HG03135 (cell line): Measurements from ENCODE around the gene CHAC1.
"Not testable (repeated sequence)": the region's sequence is repeated elsewhere in the genome, so short reads cannot be mapped to it uniquely, and the experiment has no call there.

Experiments used
- ATAC-seq: cut with Tn5 transposase; IDR thresholded peaks from one replicate; pipeline ENCODE4 v1.9.1; 2021; ENCODE audit warnings: mild to moderate bottlenecking, moderate library complexity; ENCODE audit not compliant: unreplicated experiment

CHAC1 gene

DNA sequence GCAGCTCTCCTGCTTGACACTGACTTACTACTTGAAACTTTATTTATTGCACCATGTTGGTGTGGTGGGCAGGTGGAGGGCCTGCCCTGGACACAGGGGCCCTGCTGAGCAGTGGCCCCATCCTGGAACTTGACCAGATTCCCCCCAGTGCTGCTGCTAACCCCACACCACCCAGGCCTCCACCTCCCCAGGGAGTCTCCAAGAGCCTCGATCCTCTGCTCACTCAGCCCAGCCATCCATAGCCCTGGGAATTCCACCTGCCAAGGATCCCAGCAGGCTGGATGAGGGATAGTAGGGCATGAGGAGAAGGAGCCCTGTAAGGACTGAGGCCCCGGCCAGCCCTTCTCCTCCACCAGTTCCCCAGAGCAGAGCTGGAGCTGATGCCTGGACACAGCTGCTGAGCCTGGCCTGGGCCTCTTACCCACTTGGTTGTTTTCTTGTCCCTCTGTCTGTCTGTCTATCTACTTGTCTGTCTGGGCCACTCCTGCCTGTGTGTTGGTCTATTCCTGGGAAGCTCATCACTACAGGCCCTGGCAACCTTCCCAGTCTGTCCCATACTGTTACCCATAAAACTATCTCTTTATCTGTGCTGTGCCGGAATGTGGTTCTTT is 2.8 kb downstream of the CHAC1 start:
- ATAC-seq, result no peak

DNA sequence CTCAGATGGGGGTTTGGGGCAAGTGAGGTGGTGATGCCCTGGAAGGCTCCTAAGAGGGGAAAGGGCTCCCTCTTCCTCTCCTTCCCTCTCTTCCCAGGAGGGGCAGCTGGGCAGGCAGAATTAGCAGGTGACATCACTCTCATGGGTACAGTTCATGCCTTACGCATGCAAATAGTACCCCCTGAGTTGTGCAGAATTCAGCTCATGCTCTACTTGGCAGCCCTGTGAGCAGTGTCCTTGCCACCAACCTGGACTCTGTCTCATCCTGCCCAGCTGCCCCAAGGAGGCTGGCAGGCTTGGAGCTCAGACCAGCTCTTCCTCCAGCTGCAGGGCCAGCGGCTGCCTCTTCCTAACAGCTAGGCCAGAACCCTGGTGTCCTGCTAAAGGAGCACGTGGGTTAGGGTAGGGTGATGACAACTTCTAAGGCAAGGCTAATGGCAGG is 3.3 kb downstream of the CHAC1 start:
- ATAC-seq, result no peak

DNA sequence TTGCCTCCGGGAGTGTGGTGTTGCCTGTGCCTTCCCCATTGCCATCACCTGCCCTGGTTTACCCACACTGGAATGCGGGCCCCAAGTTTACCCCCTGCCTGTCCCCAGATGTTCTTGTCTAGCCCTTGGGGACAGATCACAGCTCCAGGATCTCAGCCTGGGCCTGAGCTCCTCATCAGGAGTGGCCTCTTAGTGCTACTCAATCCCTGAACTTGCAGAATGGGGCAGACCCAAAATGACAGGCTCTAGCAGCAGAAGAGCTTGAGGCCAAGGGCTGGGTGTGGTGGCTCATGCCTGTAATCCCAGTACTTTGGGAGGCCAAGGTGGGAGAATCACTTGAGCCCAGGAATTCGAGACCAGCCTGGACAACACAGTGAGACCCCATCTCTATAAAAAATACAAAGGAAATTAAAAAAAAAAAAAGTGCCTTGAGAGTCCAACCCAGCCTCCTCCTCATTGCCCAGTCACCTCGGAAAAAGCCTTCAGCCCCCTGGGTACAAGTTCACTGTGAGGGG is 3.8 kb downstream of the CHAC1 start:
- ATAC-seq, result no peak

DNA sequence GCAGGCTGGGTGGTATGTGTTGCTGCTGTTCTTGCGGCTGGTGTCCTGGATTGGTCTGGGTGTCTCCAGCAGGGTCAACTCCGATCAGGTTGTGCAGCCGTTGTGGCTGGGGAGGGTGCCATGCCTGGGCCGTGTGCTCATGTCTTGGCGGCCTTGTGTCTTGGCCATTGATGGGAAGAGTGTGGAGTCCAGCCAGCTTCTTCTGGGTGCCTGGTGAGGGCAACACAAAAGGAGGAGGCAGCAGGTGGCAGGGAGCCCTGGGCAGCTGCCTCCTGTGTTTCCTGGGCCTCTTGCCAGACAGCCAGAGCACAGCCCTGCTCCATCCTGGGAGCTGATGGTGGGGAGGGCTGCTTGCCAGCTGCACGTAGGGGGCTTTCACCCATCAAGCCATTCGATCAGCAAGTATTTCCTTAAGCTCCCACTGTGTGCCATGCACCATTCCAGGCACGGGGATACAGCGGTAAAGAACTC is 4.3 kb downstream of the CHAC1 start:
- no peak for ATAC-seq

DNA sequence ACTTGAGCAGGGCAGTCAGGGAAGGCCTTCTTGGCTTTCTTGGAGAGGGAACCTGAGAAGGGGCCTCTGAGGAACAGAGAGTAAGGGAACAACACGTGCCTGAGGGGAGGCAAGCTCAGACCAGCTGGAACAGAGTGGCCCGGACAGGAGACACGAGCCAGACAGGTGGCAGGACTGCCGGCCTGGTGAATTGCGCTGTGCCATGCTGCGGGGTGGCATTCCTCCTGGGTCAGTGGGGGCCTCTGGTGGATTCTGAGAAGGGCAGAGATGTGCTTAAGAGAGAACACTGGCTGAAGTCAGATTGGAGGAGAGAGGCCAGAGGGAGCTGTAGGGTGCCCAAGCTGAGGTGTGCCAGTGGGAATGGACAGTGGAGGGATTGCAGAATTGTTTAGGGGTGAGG is 4.9 kb downstream of the CHAC1 start:
- no peak for ATAC-seq

DNA sequence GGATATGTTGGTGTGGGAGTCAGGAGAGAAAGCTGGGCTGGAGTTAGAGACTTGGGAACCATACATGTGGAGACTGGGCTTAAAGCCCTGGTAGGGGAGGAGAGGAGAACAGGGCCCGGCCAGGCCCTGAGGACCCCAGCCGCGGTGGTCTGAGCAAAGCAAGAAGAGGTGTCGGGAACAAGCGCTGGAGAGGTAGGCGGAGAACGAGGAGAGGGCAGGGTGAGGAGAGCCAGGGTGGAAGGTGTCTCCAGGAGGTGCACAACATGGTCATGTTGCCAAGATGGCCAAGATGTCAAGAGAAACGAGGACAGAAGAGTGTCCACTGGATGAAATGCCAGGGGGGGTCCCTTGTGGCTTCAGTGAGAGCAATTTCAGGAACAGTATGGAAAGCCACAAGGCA is 5.5 kb downstream of the CHAC1 start:
- no peak for ATAC-seq

DNA sequence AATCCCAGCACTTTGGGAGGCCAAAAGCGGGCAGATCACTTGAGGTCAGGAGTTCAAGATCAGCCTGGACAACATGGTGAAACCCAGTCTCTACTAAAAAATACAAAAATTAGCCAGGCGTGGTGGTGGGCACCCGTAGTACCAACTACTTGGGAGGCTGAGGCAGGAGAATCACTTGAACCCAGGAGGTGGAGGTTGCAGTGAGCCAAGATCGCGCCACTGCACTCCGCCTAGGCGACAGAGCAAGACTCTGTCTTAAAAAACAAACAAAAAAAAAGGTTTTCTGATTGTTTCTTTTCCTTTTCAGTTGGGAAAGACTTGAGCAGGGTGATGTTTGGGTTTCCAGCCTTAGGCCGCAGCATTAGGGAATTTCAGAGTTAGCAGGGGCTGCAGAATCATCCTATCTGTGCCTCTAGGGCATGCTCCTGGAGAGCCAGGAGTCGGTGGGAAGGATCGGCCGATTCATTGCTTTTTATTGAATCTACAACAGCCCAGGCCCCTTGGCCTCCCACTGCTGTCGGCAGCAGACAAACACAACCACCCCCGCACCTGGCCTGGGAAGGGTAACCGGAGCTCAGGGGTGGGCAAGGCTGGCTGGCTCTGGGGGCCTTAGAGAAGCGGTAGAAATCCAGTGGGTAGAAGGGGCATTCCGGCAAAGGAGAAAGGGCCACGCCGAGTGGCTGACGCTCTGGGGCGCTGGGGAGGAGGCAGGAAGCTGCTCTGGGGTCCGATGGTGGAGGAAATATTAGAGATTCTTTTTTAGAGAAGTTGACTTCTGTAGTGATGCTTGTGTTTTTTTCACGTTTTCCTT is 6.3 kb downstream of the CHAC1 start:
- ATAC-seq, result no peak

DNA sequence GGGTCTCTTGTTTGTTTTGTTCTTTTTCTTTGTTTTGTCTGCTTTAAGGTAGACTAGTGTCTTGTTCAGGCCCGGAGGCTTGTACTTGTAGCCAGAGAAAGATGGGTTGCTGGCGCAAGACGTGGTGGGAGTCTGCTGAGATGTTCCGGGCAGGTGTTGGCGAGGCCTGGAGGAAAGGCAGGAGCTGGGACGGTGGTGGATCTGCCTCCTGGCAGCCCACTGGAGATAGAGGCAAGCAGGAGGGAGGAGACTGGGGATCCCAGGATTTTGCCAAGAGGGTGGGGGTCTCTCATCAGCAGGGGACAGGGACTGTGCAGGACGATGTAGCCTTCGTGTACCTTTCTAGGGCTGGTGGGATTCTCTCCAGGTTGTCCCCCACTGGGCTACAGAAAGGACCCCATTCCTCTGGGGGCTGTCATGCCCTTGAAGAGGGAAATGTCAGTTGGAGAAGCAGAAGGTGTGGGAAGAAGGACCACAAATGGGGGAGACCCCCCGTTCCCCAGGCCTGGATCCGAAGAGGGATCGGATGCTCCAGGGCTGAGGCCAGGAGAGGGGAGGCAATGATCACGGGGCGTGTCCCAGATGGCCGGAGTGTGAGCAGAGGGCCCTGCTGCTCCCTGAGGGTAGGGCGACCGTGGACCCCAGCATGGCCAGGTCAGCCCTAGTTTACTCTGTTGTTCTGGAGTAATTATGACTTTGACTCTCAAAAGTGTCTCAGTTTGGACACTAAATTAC is 7.0 kb downstream of the CHAC1 start:
- no peak for ATAC-seq

DNA sequence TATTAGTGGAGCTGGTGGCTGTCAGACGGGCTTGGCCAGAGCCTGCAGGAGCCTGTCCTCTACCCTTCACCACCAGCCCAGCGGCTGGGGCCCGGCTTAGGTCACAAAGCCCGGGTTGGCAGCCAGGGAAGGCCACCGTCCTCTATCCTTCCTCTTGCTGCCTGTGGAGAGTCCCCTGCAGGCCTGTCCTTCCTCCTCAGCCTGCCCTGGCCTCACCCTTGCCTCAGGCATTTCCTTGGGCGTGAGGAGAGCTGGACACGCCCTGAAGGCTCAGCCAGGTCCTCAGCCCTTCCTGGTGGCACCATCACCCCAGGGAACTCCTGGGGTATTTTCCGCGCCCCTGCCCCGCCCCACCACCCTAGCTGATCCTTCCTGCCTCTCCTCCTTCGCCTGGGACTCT is 7.7 kb downstream of the CHAC1 start:
- ATAC-seq, result no peak

DNA sequence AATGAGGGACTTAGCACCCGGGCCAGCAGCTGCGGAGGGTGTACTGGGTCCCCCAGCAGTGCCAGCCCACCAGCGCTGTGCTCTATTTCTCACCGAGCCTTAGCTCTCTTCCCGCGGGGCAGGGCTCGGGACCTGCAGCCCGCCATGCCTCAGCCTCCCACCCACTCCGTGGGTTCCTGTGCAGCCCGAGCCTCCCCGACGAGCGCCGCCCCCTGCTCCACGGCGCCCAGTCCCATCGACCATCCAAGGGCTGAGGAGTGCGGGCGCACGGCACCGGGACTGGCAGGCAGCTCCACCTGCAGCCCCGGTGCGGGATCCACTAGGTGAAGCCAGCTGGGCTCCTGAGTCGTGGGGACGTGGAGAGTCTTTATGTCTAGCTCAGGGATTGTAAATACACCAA is 8.5 kb downstream of the CHAC1 start:
- not testable (repeated sequence) for ATAC-seq

DNA sequence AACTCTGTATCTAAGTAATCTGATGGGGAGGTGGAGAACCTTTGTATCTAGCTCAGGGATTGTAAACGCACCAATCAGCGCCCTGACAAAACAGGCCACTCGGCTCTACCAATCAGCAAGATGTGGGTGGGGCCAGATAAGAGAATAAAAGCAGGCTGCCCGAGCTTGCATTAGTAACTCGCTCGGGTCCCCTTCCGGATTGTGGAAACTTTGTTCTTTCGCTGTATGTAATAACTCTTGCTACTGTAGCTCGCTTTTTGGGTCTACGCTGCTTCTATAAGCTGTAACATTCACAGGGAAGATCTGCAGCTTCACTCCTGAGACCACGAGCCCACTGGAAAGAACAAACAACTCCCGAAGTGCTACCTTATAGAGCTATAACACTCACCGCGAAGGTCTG is 9.0 kb downstream of the CHAC1 start:
- ATAC-seq, result not testable (repeated sequence)

DNA sequence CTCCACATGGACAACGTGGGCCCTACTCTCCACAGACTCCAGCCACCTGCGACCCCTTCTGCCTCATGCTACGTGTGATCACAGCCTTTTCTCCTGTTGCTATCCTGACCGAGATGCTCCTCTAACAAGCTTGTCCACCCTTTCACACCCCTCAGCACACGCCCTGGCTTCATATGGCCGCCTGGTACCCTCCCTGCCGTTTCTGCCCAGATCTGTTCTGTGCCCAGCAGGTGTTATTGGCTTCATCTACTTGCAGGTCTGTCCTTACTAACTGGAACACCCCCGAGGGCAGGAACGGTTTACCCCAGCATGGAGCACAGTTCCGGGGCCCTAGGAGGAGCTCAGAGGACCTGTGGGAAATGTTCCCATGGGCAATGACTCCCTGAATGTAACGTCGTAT is 9.9 kb downstream of the CHAC1 start:
- no peak for ATAC-seq

DNA sequence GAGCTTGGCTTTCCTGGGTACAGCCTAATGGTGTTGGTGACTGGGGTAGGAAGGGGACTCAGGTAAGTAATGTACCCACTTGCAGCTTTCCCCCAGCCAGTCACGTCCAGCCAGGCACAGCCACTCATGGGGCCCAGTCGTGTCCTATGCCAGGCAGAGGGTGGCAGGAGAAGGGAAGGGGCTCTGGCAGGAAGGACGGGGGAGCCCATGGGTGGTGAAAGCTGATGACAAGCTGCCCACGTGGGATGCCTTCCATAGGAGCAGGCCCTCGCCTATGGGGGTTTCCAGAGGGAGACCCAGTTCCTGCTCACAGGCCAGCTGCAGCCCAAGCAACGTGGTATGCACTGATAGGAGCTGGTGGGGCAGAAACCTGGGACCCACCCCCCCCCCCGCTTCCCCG is 10.7 kb downstream of the CHAC1 start:
- no peak for ATAC-seq

DNA sequence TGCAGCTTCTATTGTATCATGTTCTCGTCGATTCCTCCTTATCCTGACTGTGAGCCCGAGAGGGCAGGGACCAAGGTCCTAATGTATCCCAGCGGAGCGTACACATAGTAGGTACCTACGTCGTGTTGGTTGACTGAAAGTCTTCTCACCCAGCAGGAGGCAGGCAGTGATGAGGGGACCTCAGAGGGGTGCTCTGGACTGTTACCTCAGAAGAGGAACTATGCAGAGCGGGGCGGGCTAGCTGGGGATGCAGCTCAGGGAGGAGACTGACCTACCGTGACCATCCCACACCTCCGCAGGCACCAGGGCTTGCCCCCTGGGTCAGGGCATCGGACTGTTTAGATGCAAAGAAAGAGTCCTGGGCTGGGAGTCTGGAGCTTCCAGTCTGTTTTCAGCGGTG is 11.4 kb downstream of the CHAC1 start:
- no peak for ATAC-seq

DNA sequence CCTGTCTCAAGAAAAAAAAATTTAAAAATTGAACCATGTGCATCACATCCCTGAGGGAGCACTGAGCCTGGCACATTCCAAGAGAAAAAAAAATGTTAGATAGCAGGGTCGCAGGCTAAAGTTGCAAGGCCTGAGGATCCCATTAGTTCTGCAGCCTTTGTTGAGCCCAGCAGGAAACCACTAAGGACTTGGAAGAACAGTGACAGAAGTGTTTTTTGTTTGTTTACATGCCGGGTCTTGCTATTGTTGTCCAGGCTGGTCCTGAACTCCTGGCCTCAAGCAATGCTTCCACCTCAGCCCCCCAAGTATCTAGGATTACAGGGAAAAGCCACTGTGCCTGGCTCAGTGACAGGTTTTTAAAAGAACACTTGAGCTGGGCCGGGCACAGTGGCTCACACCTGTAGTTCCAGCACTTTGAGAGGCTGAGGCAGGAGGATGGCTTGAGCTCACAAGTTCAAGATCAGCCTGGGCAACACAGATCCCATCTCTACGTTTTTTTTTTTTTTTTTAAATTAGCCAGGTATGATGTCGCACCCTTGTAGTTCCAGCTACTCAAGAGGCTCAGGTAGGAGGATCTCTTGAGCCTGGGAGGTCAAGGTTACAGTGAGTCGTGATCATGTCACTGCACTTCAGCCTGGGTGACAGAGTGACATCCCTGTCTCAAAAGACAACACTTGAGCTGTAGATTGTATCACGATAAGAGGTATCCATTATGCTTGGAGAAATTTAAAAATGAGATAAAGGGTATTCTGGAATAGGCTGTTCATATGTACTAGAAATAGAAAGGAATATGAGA is 15.2 kb downstream of the CHAC1 start:
- no peak for ATAC-seq

DNA sequence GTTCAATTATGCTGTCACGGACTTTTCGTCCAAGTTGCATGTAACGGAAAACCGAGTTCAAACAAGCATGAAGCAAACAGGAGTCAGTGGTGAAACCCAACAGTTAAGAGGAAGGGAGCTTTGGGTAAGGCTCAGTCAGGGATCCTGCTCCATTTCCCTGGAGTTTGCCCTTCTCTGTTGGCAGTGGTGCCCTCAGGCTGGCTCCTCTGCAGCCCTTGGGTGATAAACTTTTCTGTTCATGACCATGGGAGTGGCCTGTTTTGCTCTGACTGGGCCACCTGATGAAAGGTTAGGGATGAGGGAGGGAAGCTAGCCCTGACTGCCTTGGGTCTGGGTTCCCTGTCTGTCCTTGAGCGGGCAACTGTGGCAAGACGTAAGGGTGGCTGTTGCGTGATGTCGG is 16.1 kb downstream of the CHAC1 start:
- ATAC-seq, result no peak

DNA sequence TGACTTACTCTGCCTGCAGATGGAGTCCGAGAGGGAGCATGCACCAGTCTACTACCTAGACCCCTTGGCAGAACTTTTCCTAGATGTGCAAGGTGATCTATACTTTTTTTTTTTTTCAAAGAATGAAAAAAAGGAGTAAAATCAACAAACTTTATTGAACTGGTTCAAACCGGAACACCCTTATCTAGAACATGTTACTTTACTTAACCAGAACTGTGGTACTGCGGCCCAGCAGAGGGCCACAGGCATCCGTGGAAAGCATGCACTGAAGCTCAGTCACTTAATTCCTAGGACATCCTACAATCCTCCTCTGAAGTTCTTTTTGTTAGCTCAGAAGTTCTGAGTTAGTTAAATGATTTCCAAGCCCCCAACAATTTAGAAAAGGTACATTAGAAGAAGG is 21.6 kb downstream of the CHAC1 start:
- ATAC-seq, result no peak

DNA sequence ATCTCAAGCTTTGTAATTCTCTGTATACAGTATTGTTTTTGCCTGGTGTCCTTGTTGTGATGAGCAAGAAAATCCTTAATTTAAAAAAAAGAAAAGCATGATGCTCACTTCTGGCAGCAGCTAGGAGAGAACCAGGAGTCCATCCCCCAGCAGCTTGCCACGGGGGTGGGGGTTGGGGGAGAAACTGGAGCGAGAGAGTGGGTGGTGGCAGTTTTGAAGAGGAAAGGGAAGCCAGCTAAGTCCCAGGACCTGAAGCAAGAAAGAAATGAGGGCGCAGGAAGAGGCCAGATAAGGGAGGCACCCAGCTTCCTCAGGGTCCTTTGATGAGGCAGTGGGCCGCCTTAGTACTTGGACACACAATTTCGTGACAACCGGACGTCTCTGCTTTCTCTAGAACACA is 23.5 kb downstream of the CHAC1 start:
- ATAC-seq, result no peak

DNA sequence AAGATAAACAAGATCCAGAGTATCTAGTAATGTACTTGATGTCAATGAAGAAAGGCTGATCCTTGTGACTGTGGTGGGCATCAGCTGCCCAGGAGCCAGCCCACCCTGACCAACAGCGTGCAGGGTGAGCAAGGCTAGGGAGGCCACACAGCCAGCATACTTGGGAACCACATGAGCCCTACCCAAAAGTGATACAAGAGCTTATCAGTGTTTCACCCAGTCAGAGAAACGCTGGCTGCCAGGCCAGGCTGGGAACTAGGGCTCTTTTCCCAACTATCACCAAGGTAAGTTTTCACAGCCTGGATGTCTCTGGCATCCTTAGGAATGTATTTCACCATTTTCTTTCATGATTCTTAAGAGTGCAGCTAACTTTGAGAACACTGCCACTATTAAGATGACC is 24.9 kb downstream of the CHAC1 start:
- ATAC-seq, result no peak

DNA sequence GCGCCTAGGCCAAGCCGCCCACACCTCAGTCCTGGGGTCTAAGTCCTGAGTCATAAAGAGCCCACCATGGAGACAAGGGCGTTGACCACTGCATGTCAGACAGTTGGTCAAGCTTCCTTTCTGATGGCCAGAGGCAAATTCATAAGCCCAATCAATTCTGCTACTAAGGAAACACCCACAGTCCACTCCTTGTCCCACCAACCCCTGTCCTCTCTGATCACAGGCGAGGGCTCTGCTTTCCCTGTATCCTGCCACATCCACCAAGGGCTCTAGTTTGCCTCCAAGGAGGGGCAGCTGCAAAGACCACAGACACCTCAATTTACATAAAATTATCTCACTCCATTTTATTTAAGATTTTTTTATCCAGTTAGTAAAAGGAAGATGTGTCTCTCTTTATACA is 25.3 kb downstream of the CHAC1 start:
- ATAC-seq, result no peak

DNA sequence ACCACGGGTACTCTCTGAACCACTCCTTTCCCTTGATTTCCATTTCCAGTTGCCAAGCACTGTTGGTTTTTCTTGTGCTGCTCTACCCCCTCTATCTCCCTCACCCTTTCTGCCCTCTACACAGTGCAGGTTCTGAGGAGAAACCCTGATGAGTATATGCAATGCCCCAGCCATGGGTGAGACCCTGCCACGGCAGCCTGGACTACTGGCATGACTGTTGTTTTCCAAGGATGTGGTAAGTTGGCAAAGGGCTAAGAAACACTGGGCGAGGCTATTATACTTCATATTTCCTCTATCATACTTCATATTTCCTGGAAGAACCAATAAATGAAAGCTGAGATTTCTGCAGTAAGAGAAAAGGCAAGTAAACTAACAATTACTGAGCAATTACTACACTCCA is 27.9 kb downstream of the CHAC1 start:
- ATAC-seq, result no peak
